MM.1S (cell line): ENCODE results near the gene PREX1.

Experiments
- DNase-seq: peaks from one replicate; pipeline ENCODE4 v3.0.0-alpha.2; 2015
- H2AFZ ChIP-seq: fragments of 300-600 bp; sonication (generic); 2 replicates; pipeline ENCODE4 v1.6.0; 2016; ENCODE audit warnings: antibody characterized with exemption, low read length
- H3F3A ChIP-seq: fragments of 300-600 bp; sonication (generic); 2 replicates; pipeline ENCODE4 v1.6.1; 2016; ENCODE audit warnings: mild to moderate bottlenecking, antibody characterized with exemption, low read length, moderate library complexity, mixed read lengths; ENCODE audit not compliant: insufficient read depth
- H3K27ac ChIP-seq: fragments of 300-600 bp; sonication (generic); 2 replicates; pipeline ENCODE4 v1.5.1; 2016; ENCODE audit warnings: mild to moderate bottlenecking, low read length
- H3K27me3 ChIP-seq: fragments of 300-600 bp; sonication (generic); replicated peaks from 2 replicates; pipeline ENCODE4 v1.6.0; 2016; ENCODE audit warnings: low read length; ENCODE audit not compliant: insufficient read depth
- H3K36me3 ChIP-seq: fragments of 300-600 bp; sonication (generic); replicated peaks from 2 replicates; pipeline ENCODE4 v1.6.1; 2016; ENCODE audit warnings: mild to moderate bottlenecking, low read length, mixed read lengths; ENCODE audit not compliant: insufficient read depth
- H3K4me1 ChIP-seq: fragments of 300-600 bp; sonication (generic); 2 replicates; pipeline ENCODE4 v1.6.1; 2016; ENCODE audit warnings: low read length, mixed read lengths
- H3K4me2 ChIP-seq: fragments of 300-600 bp; sonication (generic); 2 replicates; pipeline ENCODE4 v1.6.0; 2016; ENCODE audit warnings: low read depth, low read length
- H3K4me3 ChIP-seq: fragments of 300-600 bp; sonication (generic); 2 replicates; pipeline ENCODE4 v1.5.1; 2016; ENCODE audit warnings: low read length, mixed read lengths
- H3K79me2 ChIP-seq: fragments of 300-600 bp; sonication (generic); 2 replicates; pipeline ENCODE4 v1.6.1; 2016; ENCODE audit warnings: mixed run types, low read length, mixed read lengths
- H3K9ac ChIP-seq: fragments of 300-600 bp; sonication (generic); 2 replicates; pipeline ENCODE4 v1.6.1; 2016; ENCODE audit warnings: low read length, mixed read lengths
- H3K9me2 ChIP-seq: fragments of 300-600 bp; sonication (generic); replicated peaks from 2 replicates; pipeline ENCODE4 v1.6.1; 2016; ENCODE audit warnings: mild to moderate bottlenecking, low read length, mixed read lengths; ENCODE audit not compliant: insufficient read depth
- H3K9me3 ChIP-seq: fragments of 300-600 bp; sonication (generic); replicated peaks from 2 replicates; pipeline ENCODE4 v1.6.1; 2016; ENCODE audit warnings: mild to moderate bottlenecking, low read length, mixed read lengths; ENCODE audit not compliant: insufficient read depth
- H4K20me1 ChIP-seq: fragments of 300-600 bp; sonication (generic); 2 replicates; pipeline ENCODE4 v1.6.1; 2016; ENCODE audit warnings: mild to moderate bottlenecking, low read length, moderate library complexity, mixed read lengths; ENCODE audit not compliant: insufficient read depth
- CTCF ChIP-seq: fragments of 300-600 bp; sonication (generic); IDR thresholded peaks from 2 replicates; pipeline ENCODE4 v1.5.1; 2016; ENCODE audit warnings: antibody characterized with exemption, low read length, mixed read lengths
- EZH2 ChIP-seq: fragments of 300-600 bp; sonication (generic); optimal IDR thresholded peaks from 2 replicates; pipeline ENCODE3; 2017; ENCODE audit warnings: low read depth, mild to moderate bottlenecking, antibody characterized with exemption, low read length, mixed read lengths
- EZH2phosphoT487 ChIP-seq: fragments of 300-600 bp; sonication (generic); IDR thresholded peaks from 2 replicates; pipeline ENCODE4 v1.6.1; 2018; ENCODE audit warnings: antibody characterized with exemption, low read length

The PREX1 gene

GRCh38 chr20:48834278-48834677 is 6.5 kb upstream of the PREX1 start:
- H3K79me2 ChIP-seq = no peaks in the 10 kb centered on the region
- no peak overlapping the region for H2AFZ ChIP-seq
- no peaks in the 10 kb centered on the region for H3K27me3 ChIP-seq
- H3K4me1 ChIP-seq = no peaks in the 10 kb centered on the region
- no peak overlapping the region for H3K4me2 ChIP-seq
- no peaks in the 10 kb centered on the region for H3K9me2 ChIP-seq
- H3K4me3 ChIP-seq = no peak overlapping the region
- no peak overlapping the region for H3K27ac ChIP-seq
- H4K20me1 ChIP-seq = no peaks in the 10 kb centered on the region
- TF ChIP-seq EZH2 (no peak), CTCF (no peak), EZH2phosphoT487 (no peak)
- H3K9ac ChIP-seq = no peak overlapping the region
- H3K9me3 ChIP-seq = no peaks in the 10 kb centered on the region
- no peak for DNase-seq
- H3F3A ChIP-seq = no peaks in the 10 kb centered on the region
- H3K36me3 ChIP-seq = no peaks in the 10 kb centered on the region

DNA sequence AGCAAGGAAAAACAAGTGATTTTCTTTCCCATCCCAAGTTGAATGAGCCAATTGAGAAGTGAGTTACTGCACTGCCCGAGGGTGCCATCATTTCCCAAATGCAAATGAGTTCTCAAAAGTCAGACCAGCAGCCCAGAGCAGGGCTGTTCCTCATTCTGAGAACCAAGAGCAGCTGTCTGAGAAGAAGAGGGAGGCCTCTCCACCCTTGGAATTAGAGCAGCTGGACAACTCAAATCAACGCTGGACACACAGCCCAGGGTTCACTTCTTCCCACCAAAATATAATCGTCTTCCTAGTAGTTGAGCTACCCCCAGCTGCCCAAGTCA is 4.6 kb upstream of the PREX1 start:
- H2AFZ ChIP-seq = no peak overlapping the region
- no peaks in the 10 kb centered on the region for H4K20me1 ChIP-seq
- no peak overlapping the region for H3K27ac ChIP-seq
- H3K27me3 ChIP-seq = no peaks in the 10 kb centered on the region
- H3F3A ChIP-seq = no peaks in the 10 kb centered on the region
- H3K36me3 ChIP-seq = no peaks in the 10 kb centered on the region
- H3K4me3 ChIP-seq = no peak overlapping the region
- H3K9ac ChIP-seq = no peak overlapping the region
- no peaks in the 10 kb centered on the region for H3K9me2 ChIP-seq
- H3K4me2 ChIP-seq = no peak overlapping the region
- no peak for TF ChIP-seq CTCF
- TF ChIP-seq EZH2phosphoT487 = no peak
- no peak for TF ChIP-seq EZH2
- H3K79me2 ChIP-seq = no peaks in the 10 kb centered on the region
- H3K9me3 ChIP-seq = no peaks in the 10 kb centered on the region
- DNase-seq = no peak
- H3K4me1 ChIP-seq = no peaks in the 10 kb centered on the region

DNA sequence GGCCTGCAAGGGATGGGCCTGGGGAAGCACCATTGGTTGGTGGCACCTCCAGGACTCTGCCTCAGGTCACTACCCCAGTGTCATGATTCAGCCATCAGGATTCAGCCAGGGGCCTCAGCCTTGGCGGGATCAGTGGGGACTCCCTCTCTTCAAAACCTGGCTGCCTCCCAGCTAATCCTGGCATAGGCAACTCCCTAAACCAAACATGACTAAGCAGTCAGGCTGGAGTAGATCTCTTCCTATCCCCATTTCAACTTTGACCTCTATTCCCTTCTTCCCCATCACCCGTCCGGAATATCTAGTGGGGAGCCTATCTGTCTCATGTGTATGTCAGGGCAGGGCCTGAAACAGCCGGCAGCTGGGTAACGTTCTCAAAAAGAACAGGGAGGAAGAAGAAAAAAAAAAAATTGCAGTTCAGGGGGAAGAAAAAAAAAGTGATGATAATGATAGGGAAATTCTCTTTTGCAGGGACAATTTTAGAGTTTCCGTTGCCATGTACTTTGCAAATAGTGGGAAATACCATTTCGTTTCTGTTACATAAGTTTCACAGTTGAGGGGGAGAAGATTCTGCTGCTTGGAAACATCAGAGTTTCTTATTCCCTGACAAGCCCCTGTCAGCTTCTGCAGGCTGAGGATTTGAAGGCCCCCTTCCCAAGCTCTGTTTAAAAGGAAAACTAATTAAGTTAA is 4.1 kb upstream of the PREX1 start:
- DNase-seq = no peak
- H4K20me1 ChIP-seq = no peaks in the 10 kb centered on the region
- H3K36me3 ChIP-seq = no peaks in the 10 kb centered on the region
- no peaks in the 10 kb centered on the region for H3K4me1 ChIP-seq
- TF ChIP-seq EZH2 (no peak), EZH2phosphoT487 (no peak), CTCF (no peak)
- H3K79me2 ChIP-seq = no peaks in the 10 kb centered on the region
- no peak overlapping the region for H3K4me3 ChIP-seq
- H3K9ac ChIP-seq = no peak overlapping the region
- H3K9me3 ChIP-seq = no peaks in the 10 kb centered on the region
- no peak overlapping the region for H3K4me2 ChIP-seq
- H3K27me3 ChIP-seq = peaks cover 4% of the 10 kb centered on the region
- H3K27ac ChIP-seq = no peak overlapping the region
- no peaks in the 10 kb centered on the region for H3F3A ChIP-seq
- no peaks in the 10 kb centered on the region for H3K9me2 ChIP-seq
- H2AFZ ChIP-seq = no peak overlapping the region
